Activated T-helper 9 cell treated with anti-CD3 and anti-CD28 coated beads, Interleukin-2, amount 50 U/mL, for 16 hours (primary cell): ENCODE measurements around the gene GYS1.
"Not testable (repeated sequence)": the region's sequence is repeated elsewhere in the genome, so short reads cannot be mapped to it uniquely, and the experiment has no call there.

Experiments
- DNase-seq: peaks from one replicate; pipeline ENCODE4 v3.0.0-alpha.2; 2020; ENCODE audit warnings: low read depth

The GYS1 gene

DNA sequence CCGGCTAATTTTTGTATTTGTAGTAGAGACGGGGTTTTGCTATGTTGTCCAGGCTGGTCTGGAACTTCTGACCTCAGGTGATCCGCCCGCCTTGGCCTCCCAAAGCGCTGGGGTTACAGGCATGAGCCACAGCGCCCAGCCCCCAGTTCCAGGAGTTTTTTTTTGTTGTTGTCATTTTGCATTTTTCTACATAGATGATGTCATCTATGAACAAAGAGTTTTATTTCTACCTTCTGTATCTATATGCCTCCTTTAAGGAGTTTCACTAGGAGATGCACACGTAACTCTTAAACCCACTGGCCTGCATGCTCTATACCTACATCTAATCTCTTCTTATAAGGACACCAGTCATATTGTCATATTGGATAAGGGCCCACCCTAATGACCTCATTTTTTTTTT, 54.9 kb downstream of the GYS1 start:
- DNase-seq: no peak

DNA sequence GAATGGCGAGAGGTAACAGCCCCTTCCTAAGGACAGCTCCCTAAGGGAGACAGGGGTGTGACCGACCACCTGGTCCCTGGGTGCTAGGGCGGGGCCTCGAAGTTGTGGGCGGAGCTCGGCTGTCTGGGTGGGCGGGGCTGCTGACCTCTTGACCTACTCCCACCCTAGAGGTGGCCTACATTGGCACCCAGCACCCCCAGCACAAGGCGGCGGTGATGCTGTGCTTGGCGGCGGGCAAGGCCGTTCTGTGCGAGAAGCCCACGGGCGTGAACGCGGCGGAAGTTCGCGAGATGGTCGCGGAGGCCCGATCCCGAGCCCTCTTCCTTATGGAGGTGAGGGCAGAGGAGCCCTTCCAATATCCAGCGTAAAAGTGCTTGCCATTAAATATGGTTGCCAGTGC, 57.2 kb downstream of the GYS1 start:
- no peak for DNase-seq

DNA sequence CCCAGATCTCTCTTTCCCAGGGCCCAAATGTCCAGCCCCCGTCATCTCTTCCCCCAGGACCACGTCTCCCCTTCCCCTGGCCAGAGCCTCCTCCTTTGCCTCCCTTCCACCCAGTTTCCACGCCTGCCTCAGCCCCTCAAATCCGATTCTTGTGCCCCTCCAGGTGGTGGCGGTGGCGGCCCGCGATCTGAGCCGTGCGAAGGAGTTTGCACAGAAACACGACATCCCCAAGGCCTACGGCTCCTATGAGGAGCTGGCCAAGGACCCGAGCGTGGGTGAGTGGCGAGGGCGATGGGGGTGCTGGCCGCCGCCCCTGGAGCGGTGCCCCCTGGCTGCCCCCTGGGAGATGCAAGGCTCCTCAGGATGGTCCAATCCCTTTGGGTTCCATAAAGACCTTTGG, 58.3 kb downstream of the GYS1 start:
- no peak for DNase-seq

GRCh38 chr19:48933382-48933932, 59.7 kb downstream of the GYS1 start, which contains the start of gene DHDH:
Gene DHDH, plus strand, starts transcription at chr19:48933699. Its CDS starts 23 bp downstream, at chr19:48933722.
- DNase-seq: peak; percentile 72

GRCh38 chr19:48928164-48929025, 64.7 kb downstream of the GYS1 start:
- DNase-seq: no peak

- not testable (repeated sequence) for DNase-seq
Observed at GRCh38 chr19:48927692-48928091, 65.4 kb downstream of the GYS1 start.

DNA sequence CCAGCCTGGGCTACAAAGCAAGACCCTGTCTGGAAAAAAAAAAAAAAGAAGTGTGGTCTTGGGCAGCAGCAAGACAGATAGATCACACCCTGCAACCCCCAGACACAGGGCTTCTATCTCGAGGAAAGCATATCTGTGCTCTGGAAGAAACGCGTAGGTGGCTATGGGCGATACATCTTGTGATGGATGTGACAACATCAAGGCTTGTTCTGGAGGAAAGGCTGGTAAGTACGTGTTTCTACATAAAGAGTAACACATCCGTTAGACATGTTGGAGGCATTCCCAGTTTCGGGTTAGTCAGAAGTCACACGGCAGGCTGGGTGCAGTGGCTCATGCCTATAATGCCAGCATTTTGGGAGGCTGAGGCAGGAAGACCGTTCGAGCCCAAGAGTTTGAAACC, 66.2 kb downstream of the GYS1 start:
- DNase-seq: no peak

DNA sequence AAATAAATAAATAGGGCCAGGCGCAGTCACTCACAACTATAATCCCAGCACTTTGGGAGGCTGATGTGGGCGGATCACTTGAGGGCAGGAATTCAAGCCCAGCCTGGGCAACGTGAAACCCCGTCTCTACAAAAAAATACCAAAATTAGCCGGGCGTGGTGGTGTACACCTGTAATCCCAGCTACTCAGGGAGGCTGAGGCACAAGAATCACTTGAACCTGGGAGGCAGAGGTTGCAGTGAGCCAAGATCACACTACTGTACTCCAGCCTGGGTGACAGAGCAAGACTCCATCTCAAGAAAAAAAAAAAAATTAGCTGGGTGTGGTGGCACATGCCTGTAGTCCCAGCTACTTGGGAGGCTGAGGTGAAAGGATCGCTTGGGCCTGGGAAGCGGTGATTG, 67.2 kb downstream of the GYS1 start:
- DNase-seq: not testable (repeated sequence)

DNA sequence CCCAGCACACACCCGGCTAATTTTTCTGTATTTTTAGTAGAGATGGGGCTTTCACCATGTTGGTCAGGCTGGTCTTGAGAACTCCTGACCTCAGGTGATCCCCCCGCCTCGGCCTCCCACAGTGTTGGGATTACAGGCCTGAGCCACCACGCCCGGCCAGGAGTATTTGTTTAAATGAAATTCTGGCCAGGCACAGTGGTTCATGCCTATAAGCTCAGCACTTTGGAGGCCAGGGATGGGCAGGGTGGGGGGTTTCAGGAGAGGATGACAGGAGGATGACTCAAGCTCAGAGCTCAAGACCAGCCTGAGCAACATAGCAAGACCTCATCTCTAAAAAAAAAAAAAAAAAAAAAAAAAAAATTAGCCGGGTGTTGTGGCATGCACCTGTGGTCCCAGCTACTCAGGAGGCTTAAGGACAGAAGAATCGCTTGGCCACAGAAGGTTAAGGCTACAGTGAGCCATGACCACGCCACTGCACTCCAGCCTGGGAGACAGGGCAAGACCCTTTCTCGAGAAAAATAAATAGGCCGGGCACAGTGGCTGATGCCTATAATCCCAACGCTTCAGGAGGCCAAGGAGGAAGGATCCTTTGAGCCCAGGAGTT, 67.8 kb downstream of the GYS1 start:
- DNase-seq: no peak

DNA sequence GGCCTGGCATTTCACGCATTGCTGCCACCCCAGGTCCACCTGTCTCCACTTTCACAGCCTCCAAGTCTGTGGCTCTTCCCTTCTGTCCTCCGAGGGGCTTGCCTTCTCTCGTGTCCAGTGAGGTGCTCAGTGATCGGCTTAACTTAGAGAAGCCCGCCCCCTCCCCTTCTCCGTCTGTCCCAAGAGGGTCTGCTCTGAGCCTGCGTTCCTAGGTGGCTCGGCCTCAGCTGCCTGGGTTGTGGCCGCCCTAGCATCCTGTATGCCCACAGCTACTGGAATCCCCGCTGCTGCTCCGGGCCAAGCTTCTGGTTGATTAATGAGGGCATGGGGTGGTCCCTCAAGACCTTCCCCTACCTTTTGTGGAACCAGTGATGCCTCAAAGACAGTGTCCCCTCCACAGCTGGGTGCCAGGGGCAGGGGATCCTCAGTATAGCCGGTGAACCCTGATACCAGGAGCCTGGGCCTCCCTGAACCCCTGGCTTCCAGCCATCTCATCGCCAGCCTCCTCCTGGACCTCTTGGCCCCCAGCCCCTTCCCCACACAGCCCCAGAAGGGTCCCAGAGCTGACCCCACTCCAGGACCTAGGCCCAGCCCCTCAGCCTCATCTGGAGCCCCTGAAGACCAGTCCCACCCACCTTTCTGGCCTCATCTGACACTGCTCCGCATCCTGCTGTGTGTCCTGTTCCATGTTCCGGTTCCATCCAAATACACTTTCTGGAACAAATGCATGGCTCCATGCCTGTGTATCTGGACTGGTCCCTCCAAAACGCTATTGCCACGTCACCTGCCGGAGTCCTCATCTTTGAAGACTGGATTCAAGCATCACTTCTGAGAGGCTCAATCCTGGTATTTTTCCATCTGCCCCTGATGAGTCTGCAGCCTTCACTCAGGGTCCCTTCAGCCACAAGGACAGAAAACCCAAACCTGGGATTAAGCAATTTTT, 70.3 kb downstream of the GYS1 start:
- DNase-seq: no peak

DNA sequence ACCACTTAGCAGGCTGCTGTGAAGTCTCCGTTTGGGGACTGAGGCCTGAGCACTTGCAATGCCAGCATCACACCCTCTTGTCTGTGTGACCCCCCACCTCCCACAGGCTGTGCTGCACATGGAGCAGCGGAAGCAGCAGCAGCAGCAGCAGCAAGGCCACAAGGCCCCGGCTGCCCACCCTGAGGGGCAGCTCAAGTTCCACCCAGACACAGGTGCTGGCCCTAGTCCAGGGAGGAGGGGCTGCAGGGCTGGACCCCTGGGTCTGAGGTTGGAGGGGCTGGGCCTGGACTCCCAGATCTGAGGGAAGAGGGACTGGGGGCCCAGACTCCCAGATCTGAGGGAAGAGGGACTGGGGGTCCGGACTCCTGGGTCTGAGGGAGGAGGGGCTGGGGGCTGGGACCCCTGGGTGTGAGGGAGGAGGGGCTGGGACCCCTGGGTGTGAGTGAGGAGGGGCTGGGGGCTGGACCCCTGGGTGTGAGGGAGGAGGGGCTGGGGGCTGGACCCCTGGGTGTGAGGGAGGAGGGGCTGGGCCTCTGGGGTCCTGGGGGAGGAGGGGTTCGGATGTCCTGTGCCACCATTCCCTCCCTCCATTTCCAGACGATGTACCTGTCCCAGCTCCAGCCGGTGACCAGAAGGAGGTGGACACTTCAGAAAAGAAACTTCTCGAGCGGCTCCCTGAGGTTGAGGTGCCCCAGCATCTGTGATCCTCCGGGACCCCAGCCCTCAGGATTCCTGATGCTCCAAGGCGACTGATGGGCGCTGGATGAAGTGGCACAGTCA, 71.2 kb downstream of the GYS1 start:
- DNase-seq: no peak

DNA sequence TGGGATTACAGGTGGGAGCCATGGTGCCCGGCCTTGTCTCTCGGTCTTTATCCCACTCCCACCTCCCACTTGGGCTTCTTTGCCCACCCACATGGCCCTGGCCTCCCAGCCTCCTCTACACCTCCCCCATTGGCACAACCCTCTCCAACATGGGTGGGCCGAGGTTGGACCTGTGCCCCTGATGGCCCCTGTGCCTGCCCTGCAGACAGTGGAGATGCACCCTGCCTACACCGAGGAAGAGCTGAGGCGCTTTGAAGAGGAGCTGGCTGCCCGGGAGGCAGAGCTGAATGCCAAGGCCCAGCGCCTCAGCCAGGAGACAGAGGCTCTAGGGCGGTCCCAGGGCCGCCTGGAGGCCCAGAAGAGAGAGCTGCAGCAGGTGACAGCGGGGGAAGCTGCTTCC, 72.2 kb downstream of the GYS1 start:
- DNase-seq: no peak

- not testable (repeated sequence) for DNase-seq
Observed at GRCh38 chr19:48919271-48919670, 73.8 kb downstream of the GYS1 start.

DNA sequence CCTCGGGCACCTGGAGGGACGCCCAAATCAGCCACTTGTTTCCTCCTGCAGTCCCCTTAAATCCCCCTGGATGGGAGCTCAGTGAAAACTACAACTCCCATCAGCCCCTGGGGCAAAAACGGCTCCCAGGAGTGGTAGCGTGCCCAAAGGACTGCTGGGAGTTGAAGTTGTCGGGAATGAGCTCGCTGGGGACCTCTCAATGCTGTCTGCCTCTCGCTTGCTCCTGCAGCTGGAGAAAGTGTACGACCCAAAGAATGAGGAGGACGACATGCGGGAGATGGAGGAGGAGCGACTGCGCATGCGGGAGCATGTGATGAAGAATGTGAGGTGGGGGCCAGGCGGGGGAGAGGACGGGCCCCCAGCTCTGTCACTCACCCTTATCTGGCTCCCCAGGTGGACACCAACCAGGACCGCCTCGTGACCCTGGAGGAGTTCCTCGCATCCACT, 74.3 kb downstream of the GYS1 start:
- no peak for DNase-seq
